Erythroblast (primary cell): ENCODE data around the gene LEFTY2.

ENCODE experiments used
- GATA1 ChIP-seq: IDR thresholded peaks from 2 replicates; pipeline ENCODE4 v1.6.1; 2011; ENCODE audit warnings: low read depth, mild to moderate bottlenecking, control low read depth, low read length, moderate library complexity
- POLR2A ChIP-seq: IDR thresholded peaks from 2 replicates; pipeline ENCODE4 v1.6.1; 2011; ENCODE audit warnings: mild to moderate bottlenecking, low read length

GRCh38 chr1:225930566-225930965 is 10.5 kb downstream of the LEFTY2 start:
- TF ChIP-seq POLR2A (no peak), GATA1 (no peak)
